Mucosa of rectum (tissue), 2 donors: ENCODE results near the gene ACTA2.

ENCODE experiments used
- H3K27ac ChIP-seq, 2 donors: one replicate each; pipeline ENCODE4 v1.7.0; 2013; ENCODE audit warnings: inconsistent platforms in 2 of 2, low read depth in 2 of 2, low read length in 2 of 2
- H3K27me3 ChIP-seq, 2 donors: one replicate each; pipeline ENCODE4 v1.7.0; 2013; ENCODE audit warnings: low read length in 2 of 2; ENCODE audit not compliant: control insufficient read depth in 2 of 2, insufficient read depth in 2 of 2
- H3K36me3 ChIP-seq, 2 donors: one replicate each; pipeline ENCODE4 v1.7.0; 2013; ENCODE audit warnings: low read length in 2 of 2; ENCODE audit not compliant: control insufficient read depth in 2 of 2, insufficient read depth in 2 of 2
- H3K4me1 ChIP-seq, 2 donors: one replicate each; pipeline ENCODE4 v1.7.0; 2013; ENCODE audit warnings: low read length in 2 of 2, mild to moderate bottlenecking in 1 of 2; ENCODE audit not compliant: control insufficient read depth in 2 of 2, insufficient read depth in 2 of 2
- H3K4me3 ChIP-seq, 2 donors: one replicate each; pipeline ENCODE4 v1.7.0; 2013; ENCODE audit warnings: low read length in 2 of 2
- H3K9ac ChIP-seq, 2 donors: one replicate each; pipeline ENCODE4 v1.7.0; 2013; ENCODE audit warnings: low read length in 2 of 2, low read depth in 1 of 2, mild to moderate bottlenecking in 1 of 2
- H3K9me3 ChIP-seq, 2 donors: one replicate each; pipeline ENCODE4 v1.7.0; 2013; ENCODE audit warnings: low read length in 2 of 2; ENCODE audit not compliant: control insufficient read depth in 2 of 2
- donor health status: healthy.
- donor health status: Normal muscosa, but diverticular disease.

Gene ACTA2

DNA sequence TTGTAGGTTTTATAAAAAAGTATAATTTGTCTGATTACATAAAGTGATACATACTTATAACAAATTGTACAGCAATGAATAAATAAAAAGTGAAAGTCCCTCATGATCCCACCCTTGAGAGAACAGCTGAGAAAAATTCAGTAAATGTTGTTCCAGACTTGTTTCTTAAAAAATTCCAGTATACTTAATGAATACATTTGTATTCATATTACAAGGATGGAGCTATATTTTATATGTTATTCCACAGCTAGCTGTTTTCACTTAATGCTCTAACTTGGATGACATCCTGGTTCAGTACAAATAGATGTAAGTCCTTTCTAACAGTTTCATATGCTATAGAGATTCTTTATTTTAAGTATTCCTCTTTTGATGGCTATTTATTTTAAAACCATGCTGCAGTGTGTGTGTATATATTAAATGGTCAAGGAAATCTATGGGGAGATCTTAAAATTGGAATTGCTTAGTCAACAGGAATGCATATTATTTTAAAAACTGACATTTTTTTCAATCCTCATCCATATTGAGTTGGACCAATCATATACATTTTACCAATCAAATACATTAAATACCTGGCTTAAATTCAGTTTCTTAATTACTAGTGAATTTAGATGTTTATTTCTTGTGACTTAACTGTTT lies 63.6 kb downstream of the ACTA2 start:
- no peak overlapping the region for H3K4me3 ChIP-seq
- no peak overlapping the region for H3K9ac ChIP-seq
- H3K27me3 ChIP-seq, result no peaks in the 10 kb centered on the region
- no peaks in the 10 kb centered on the region for H3K9me3 ChIP-seq
- peaks cover 0 to 9% of the 10 kb centered on the region in 2 donors for H3K4me1 ChIP-seq
- H3K27ac ChIP-seq, result no peak overlapping the region
- H3K36me3 ChIP-seq, result no peaks in the 10 kb centered on the region

- no peaks in the 10 kb centered on the region for H3K27me3 ChIP-seq
- no peak overlapping the region for H3K9ac ChIP-seq
- no peaks in the 10 kb centered on the region for H3K36me3 ChIP-seq
- no peak overlapping the region for H3K4me3 ChIP-seq
- H3K4me1 ChIP-seq, result peaks cover 5 to 15% of the 10 kb centered on the region in 2 donors
- no peaks in the 10 kb centered on the region for H3K9me3 ChIP-seq
- H3K27ac ChIP-seq, result no peak overlapping the region
Measured at GRCh38 chr10:88886557-88886956, 66.0 kb downstream of the ACTA2 start.
